GM19193 (cell line): Measurements from ENCODE around the gene TSPEAR.

Source experiments
- POLR2A ChIP-seq: IDR thresholded peaks from 4 replicates; pipeline ENCODE4 v1.6.1; 2011; ENCODE audit not compliant: insufficient read depth, insufficient read length; ENCODE audit errors: extremely low read depth

The TSPEAR gene

GRCh38 chr21:44450999-44451398 is 260.4 kb downstream of the TSPEAR start:
- no peak for TF ChIP-seq POLR2A

- TF ChIP-seq POLR2A: no peak
These were observed 261.0 kb downstream of the TSPEAR start for GRCh38 chr21:44450402-44450801.

- no peak for TF ChIP-seq POLR2A
These were observed 261.7 kb downstream of the TSPEAR start for GRCh38 chr21:44449473-44450363.

GRCh38 chr21:44448651-44449131 is 262.7 kb downstream of the TSPEAR start:
- TF ChIP-seq POLR2A: no peak
